ENCODE results near the gene NSMCE1.

Gene NSMCE1

GRCh38 chr16:27179500-27180072 is 89.0 kb downstream of the NSMCE1 start:
- H3K4me3 ChIP-seq (ENCODE audit: low read depth, low read length): no peak overlapping the region

GRCh38 chr16:27177031-27177774 is 91.4 kb downstream of the NSMCE1 start:
- no peak overlapping the region for H3K4me3 ChIP-seq (ENCODE audit: low read depth, low read length)
- TF ChIP-seq, protein P1, sequence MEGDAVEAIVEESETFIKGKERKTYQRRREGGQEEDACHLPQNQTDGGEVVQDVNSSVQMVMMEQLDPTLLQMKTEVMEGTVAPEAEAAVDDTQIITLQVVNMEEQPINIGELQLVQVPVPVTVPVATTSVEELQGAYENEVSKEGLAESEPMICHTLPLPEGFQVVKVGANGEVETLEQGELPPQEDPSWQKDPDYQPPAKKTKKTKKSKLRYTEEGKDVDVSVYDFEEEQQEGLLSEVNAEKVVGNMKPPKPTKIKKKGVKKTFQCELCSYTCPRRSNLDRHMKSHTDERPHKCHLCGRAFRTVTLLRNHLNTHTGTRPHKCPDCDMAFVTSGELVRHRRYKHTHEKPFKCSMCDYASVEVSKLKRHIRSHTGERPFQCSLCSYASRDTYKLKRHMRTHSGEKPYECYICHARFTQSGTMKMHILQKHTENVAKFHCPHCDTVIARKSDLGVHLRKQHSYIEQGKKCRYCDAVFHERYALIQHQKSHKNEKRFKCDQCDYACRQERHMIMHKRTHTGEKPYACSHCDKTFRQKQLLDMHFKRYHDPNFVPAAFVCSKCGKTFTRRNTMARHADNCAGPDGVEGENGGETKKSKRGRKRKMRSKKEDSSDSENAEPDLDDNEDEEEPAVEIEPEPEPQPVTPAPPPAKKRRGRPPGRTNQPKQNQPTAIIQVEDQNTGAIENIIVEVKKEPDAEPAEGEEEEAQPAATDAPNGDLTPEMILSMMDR (IDR thresholded peaks at IDR 0.05; ENCODE audit: borderline replicate concordance, insufficient read depth, low read depth, low read length): no peak

More at GRCh38 chr16:27179500-27180072, 89.0 kb downstream of the NSMCE1 start:
- TF ChIP-seq, protein P1 (IDR thresholded peaks at IDR 0.05; ENCODE audit: borderline replicate concordance, insufficient read depth, low read depth, low read length): peak; percentile 96

DNA sequence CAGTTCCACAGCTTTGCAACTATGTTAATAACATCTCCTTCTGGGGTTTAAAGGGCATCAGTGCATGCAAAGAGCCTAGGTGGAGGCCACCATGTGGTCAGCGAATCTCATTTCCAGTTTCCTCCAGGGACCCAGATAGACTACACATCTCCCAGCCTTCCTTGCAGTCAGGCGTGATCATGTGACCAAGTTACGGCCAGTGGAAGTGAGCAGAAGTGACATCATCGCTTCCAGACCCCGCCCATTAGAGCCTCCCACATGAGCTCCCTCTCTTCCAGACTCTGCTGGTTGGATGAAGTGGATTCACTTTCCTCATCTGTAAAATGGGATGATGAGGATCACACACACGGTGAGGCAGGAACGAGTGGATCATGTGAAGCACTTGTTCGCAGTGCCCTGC is 92.7 kb downstream of the NSMCE1 start:
- no peak overlapping the region for H3K4me3 ChIP-seq (ENCODE audit: low read depth, low read length)
- TF ChIP-seq, protein P1 (IDR thresholded peaks at IDR 0.05; ENCODE audit: borderline replicate concordance, insufficient read depth, low read depth, low read length): no peak

All from GM12875 (cell line).